GM12874 (cell line): ENCODE results near the gene SLC4A5.

Source experiments
- TF ChIP-seq, protein P1 (sequence below): IDR thresholded peaks from 2 replicates; pipeline ENCODE4 v1.5.1; 2011; ENCODE audit warnings: low read depth, mild to moderate bottlenecking, control low read depth, low read length, moderate library complexity; ENCODE audit not compliant: insufficient read depth

Gene SLC4A5

GRCh38 chr2:74197049-74197448, 146.2 kb downstream of the SLC4A5 start:
- TF ChIP-seq, protein P1, sequence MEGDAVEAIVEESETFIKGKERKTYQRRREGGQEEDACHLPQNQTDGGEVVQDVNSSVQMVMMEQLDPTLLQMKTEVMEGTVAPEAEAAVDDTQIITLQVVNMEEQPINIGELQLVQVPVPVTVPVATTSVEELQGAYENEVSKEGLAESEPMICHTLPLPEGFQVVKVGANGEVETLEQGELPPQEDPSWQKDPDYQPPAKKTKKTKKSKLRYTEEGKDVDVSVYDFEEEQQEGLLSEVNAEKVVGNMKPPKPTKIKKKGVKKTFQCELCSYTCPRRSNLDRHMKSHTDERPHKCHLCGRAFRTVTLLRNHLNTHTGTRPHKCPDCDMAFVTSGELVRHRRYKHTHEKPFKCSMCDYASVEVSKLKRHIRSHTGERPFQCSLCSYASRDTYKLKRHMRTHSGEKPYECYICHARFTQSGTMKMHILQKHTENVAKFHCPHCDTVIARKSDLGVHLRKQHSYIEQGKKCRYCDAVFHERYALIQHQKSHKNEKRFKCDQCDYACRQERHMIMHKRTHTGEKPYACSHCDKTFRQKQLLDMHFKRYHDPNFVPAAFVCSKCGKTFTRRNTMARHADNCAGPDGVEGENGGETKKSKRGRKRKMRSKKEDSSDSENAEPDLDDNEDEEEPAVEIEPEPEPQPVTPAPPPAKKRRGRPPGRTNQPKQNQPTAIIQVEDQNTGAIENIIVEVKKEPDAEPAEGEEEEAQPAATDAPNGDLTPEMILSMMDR = no peak

- TF ChIP-seq, protein P1 = no peak
These were observed 148.4 kb downstream of the SLC4A5 start for GRCh38 chr2:74194799-74195198.

GRCh38 chr2:74191596-74192380, 151.4 kb downstream of the SLC4A5 start:
- TF ChIP-seq, protein P1 = no peak

DNA sequence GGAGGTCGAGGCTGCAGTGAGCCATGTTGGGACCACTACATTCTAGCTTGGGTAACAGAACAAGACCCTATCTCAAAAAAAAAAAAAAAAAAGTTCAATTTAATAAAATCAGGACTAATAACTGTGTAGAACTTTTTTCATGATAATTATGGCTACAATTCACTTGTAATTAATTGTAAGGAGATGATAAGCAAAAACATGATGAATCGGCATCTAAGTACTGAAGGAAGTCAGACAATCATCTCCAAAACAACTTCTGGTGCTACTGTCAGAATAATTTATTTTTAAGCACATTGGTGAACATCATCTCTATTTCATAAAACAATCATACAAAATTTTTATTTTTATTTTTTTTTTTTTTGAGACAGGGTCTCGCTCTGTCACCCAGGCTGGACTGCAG, 154.5 kb downstream of the SLC4A5 start:
- TF ChIP-seq, protein P1 = no peak

DNA sequence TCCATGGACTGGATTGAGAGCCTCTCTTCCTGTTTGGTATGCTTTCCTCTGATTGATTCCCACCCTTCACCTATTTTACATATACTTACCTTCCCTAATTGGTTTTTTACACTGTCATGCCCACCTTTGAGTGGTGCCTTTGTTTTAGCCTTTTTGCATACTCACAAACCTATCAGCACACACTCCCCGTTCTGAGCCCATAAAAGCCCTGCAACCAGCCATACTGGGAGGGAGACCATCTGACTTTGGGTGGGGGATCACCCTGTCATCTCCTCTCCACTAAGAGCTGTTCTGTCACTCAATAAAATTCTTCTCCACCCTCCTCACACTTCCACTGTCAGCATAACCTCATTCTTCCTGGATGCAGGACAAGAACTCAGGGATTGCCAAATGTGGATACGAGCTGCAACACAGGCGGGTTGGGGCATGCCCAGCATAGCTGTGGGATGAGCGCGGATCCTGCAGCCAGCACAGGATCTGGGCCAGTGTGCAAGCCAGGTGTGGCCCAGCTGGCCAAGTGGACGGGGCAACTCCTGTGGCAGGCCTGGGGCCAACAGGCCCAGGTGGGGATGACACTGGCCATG, 155.1 kb downstream of the SLC4A5 start:
- TF ChIP-seq, protein P1 = no peak

DNA sequence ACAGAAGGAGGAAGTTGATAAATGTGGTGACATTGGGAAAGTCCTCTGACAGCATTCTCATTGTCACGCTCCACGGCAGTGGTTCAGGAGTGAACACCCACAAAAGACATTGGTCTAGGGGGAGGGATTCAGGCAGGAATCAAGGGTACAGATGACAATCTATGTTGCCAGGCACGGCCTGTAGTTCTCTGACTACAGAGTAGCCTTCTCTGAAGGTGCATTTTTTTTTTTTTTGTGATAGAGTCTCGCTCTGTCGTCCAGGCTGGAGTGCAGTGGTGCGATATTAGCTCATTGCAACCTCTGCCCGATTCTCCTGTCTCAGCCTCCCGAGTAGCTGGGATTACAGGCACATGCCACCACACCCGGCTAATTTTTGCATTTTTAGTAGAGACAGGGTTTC, 157.2 kb downstream of the SLC4A5 start:
- TF ChIP-seq, protein P1 = no peak

DNA sequence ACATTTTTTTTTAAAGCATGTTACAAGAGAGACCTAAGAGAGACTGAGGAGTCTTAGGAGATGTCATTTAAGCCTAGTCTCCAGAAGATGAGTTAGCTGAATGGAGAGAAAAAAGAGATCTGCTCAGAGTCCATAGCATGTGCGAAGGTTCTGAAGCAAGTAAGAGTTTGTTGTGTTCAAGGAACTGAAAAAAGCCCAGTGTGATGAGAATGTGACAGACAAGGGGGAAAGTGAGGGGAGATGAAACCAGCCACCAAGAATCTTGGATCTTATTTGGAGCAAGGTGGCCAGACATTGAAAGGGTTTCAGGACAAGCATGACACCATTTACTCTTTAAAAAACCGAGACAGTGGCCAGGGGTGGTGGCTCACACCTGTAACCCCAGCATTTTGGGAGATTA, 159.3 kb downstream of the SLC4A5 start:
- TF ChIP-seq, protein P1 = no peak
